AG09309 (cell line): ENCODE data around the gene SLC6A6.

Source experiments
- DNase-seq: peaks from one replicate; pipeline ENCODE4 v3.0.0-alpha.2; 2010; ENCODE audit warnings: low read depth
- H3K4me3 ChIP-seq: 2 replicates; pipeline ENCODE4 v1.5.1; 2011; ENCODE audit warnings: mild to moderate bottlenecking, low read depth, low read length, moderate library complexity; ENCODE audit not compliant: control insufficient read depth
- TF ChIP-seq, protein P1 (sequence below): IDR thresholded peaks from 2 replicates; pipeline ENCODE4 v1.5.1; 2011; ENCODE audit warnings: mild to moderate bottlenecking, low read depth, low read length, inconsistent platforms; ENCODE audit not compliant: insufficient read depth, control insufficient read depth; ENCODE audit errors: missing control alignments

SLC6A6 gene

DNA sequence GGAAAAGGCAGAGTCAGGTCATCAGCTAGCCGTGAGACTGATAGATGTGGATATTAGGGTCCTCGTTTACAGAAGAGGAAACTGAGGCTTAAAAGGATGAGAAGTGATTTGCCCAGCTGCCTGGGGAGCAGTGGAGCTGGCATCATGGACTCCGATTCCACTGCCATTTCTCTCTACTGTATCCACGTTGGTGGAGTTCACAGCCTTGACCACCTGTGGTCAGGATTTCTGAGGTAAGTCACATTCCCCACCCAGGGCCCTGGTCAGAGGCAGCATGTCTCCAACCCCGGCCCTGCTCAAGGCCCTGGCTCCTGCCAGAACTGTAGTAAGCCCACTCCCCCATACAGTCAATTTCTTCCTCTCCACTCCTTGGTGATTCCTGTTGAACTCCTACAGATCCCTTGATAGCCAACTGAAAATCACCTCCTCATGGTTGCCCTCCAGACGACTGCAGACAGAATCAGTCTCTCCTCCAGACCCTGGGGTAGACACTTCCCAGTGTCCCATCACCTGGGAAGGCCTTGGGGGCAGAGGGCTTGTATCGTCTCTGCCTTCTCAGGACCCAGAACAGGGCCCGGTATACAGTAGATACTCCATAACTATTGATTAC is 41.2 kb upstream of the SLC6A6 start:
- TF ChIP-seq, protein P1, sequence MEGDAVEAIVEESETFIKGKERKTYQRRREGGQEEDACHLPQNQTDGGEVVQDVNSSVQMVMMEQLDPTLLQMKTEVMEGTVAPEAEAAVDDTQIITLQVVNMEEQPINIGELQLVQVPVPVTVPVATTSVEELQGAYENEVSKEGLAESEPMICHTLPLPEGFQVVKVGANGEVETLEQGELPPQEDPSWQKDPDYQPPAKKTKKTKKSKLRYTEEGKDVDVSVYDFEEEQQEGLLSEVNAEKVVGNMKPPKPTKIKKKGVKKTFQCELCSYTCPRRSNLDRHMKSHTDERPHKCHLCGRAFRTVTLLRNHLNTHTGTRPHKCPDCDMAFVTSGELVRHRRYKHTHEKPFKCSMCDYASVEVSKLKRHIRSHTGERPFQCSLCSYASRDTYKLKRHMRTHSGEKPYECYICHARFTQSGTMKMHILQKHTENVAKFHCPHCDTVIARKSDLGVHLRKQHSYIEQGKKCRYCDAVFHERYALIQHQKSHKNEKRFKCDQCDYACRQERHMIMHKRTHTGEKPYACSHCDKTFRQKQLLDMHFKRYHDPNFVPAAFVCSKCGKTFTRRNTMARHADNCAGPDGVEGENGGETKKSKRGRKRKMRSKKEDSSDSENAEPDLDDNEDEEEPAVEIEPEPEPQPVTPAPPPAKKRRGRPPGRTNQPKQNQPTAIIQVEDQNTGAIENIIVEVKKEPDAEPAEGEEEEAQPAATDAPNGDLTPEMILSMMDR = no peak
- no peak for DNase-seq
- H3K4me3 ChIP-seq = no peak overlapping the region

DNA sequence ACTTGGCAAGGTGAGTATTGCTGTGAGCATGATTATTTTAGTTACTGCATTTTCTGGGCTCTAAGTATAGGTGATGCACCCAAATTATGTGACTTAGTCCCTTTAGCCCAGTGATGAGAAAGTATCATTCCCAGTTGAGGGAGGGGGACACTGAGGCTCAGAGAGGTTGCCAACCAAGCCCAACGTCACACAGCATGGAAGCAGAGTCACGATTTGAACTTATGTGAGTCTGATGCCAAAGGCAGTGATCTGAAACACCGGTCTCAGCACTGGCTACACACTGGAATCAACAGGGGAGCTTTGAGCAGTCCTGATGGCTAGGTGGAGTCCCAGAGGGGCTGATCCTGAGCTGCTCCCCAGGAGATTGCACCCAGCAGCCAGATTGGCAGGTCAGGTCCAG is 39.5 kb upstream of the SLC6A6 start:
- no peak for DNase-seq
- TF ChIP-seq, protein P1 = no peak
- no peak overlapping the region for H3K4me3 ChIP-seq

DNA sequence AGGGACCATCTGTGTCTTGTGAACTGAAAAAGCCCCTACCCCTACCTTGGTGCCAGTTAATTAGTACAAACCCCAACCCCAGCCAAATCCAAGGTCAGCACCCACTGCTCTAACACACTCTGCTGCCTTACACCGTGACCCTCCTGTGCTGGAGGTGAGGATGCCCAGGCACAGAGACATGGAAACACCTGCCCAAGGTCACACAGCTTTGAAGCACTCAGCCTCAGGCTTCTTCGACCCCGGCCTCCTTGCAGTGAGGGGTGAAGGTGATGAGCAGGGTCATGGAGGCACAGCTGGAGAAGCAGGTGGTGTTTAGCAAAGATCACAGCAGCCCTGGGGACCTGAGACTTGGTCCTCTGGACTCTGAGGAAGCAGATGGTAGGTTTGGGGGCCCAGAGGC is 39.0 kb upstream of the SLC6A6 start:
- no peak overlapping the region for H3K4me3 ChIP-seq
- no peak for DNase-seq
- TF ChIP-seq, protein P1 = no peak

DNA sequence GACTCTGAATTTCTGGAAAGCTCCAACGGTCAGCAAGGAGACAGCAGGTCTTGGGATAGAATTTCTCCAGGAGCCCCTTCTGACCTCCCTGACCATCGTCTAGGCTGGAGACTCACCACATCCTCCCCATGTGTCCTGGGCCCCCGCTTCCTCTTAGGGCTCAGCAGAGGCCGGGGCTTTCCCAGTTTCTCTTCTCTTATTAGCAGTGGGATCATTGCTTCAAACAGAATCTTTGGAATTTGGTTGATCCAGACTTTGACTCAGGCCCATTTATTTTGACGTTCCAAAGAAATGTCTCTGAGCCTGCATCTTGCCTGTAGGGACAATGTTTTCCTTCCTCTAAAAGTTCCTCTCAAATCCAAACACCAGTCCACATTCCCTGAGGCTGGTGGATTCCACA is 38.4 kb upstream of the SLC6A6 start:
- no peak for DNase-seq
- TF ChIP-seq, protein P1 = no peak
- no peak overlapping the region for H3K4me3 ChIP-seq

DNA sequence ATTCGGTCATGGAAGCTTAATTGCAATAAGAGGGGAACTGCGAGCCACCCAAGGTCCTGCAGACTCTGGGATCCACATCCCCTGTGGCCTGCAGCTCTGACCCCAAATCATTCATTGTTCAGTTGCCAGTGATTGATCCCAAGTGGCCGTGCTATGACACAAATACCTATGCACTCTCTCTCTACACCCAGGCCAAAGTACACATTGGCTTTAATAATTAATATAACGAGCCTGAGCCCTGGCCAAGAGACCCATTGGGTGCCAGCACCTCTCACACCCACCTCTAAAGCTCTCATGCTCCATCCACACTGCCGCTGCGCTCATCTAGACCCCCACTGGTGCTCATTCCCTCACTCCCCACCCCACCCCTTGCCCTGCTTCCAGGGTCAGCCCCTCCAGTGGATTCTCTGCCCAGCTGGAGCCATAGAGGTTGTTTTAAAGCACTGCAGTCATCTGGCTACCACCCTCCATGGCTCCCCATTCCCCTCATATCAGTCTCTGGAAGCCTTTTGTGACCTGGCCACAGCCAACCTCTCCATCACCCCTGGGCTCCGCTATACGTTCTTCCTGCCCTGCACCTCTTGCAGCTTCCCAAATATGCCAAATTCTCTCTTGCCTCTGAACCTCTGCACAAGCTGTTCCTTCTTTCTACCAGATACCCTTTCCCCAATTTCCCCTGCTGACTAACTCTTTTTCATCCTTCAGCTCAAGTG is 37.7 kb upstream of the SLC6A6 start:
- H3K4me3 ChIP-seq = no peak overlapping the region
- no peak for DNase-seq
- TF ChIP-seq, protein P1 = no peak

DNA sequence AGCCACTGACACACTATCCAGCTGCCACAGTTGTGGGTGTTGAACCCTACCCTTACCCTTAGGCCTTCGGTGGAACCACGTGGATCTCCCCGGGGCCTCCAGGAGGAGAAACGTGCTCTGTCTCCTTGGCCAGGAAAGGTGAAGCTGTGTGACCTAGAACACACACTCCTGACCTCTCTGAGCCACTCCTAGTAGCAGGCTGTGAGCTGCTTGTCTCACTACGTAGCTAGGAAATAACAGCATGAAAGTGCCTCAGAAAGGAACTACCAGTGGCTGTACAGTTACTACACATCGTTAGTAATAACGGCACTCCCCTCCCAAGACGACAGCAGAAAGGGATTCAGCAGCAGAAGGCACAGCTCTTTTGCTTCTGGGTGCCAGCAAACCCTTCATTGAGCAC is 36.2 kb upstream of the SLC6A6 start:
- TF ChIP-seq, protein P1 = no peak
- no peak for DNase-seq
- no peak overlapping the region for H3K4me3 ChIP-seq
